GM19372 (cell line): ENCODE measurements around the gene COL16A1.

Experiments used
- ATAC-seq: cut with Tn5 transposase; IDR thresholded peaks from one replicate; pipeline ENCODE4 v1.9.1; 2021; ENCODE audit warnings: mild to moderate bottlenecking, low read depth, moderate library complexity; ENCODE audit not compliant: unreplicated experiment

COL16A1 gene

DNA sequence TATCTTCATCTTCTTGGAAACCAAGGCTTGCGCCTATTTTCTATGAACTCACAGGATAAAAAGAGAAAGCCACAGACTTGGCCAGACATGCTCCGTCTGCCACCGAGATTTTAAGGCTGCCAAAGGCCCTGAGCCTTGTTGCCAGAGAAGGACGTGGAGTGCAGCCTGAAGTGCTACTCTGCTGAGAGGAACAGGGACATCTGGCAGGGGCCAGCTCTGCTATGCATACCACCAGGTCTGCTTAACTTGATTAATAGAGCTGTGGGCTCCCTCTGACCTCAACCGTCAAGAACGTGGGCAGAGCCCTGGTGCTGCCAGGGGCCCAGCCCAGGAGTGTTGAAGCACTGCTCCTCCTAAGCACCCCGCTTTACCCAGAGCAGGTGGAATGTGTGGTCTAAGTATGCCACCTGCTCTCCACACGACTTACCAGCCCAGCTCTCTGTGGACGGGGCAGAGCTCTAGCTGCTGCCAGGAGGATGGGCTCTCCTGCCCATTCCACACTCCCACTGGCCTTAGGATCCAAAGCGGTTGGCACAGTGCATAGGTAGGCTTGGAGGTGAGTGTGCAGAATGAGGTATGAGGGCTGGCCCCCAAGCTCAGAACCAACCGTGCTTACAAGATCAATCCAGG is 75.8 kb downstream of the COL16A1 start:
- ATAC-seq = no peak

DNA sequence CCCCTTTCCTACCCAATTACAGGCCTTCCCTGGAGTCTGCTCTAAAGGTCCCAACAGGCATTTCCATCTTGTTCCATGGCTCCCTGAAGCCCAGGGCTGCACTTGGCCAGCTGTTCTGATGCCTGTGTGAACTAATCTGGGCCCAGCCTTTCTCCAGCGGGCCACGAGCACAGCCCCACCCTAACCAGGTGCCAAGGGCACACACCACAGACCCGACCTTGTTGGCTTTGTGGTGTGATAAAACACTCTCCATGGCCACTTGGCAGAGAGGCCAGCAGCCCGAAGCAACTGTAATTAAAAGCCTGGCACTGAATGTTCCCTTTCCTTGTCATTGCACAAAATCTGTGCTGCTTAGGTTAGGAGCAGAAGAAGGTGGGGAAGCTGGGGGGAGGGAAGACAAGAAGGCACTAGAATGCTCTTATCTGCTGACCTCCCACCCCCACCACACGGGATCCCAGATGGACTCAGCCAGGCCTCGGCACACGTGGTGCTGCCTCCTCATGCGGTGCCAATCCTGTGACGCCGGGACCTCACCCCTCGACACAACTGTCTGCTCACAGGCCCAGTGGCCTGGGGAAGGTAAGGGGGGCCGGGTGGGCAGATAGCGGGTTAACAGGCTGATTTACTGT is 76.4 kb downstream of the COL16A1 start:
- ATAC-seq = no peak

DNA sequence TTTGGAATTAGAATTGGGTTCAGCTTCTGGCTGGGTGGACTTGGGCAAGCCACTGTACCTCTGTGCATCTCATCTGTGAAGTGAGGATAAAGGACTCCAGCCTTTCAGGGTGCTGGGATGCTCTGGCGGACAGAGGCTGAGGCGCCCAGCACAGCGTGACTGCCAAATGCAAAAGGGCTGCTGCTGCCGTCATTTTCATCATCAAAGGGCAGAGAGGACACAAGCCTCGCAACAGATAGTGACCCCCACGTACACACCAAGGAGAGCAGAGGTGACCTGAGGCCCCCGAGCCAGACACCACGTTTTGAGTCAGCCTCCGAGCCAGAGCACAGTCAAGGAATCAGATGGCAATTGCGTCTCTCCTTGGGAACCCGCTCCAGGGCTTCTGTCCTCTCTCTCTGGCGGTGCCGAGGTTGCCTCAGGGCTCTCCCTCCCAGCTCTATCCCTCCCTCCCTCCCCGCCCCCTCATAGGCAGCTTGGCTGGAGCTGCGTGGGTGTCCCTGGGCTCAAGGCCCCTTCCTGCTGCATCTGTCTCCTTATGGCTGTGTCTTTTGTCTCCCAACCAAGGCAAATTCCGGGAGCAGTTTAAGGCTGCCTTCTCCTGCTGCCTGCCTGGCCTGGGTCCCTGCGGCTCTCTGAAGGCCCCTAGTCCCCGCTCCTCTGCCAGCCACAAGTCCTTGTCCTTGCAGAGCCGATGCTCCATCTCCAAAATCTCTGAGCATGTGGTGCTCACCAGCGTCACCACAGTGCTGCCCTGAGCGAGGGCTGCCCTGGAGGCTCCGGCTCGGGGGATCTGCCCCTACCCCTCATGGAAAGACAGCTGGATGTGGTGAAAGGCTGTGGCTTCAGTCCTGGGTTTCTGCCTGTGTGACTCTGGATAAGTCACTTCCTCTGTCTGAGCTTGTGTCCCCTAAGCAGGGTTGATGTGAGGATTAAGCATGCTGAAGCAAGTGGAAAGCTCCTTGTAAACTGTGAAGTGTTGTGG is 77.3 kb downstream of the COL16A1 start:
- no peak for ATAC-seq

DNA sequence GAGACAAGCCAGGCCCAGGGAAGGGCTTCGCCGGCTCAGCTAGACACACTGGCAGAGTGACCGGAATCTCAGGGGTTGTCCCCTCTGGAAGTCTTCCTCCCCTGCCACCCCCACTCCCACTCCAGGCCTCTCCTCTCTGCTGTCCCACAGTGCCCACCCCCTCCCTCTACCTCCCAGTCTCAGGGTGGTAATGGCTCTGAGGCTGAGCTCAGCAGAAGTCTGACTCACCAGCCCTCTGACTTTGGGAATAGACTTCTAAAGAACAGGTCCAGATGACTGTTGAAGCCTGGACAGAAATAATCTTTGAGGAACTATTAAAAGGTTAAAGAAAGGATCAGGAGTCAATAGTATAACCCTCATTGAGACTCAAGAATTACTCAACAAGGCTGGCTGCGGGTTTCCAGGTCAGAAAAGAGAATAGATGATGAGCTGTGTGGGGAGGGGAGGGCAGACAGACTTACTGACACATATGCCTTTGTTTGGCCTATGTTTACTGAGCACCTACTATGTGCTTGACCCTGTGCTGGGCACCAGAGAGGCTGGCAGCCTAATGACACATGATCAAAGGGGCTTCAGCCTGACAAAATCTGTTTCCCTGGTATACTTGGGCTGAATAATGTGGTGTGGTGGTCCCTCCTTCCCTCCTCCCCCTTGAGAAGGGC is 78.1 kb downstream of the COL16A1 start:
- ATAC-seq = no peak

DNA sequence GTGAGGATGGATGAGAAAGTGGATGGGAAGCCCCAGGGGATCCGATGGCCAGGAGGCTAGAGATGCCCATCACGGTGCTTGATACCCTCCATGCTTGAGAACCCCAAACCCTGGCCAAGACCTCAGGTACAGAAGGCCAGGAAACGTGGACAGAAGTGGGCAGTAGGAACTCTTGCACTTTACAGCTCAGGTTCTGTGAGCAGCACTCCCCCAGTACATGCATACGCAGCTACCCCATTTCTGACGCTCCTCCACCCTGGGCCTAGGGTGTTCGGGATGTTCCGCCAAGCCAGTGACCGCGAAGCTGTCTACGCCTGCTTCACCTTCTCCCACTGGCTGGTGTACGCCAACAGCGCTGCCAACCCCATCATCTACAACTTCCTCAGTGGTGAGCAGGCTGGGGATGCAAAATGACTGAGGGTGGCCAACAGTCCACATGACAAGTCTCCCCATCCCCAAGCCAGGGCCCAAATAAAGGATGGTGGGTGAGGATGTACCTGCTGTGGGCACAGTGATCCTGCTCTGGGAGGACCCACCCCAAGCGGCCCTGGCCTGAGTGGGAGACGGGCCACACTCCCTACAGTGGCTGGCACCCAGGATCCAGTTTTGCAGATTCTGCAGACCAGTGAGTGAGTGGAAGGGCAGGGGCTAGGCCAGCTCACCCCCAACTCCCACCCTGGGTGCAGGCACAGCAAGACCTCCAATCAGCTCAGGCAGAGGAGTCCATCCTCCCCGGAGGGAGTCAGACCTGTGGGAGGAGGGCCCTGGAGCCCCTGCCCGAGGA is 78.9 kb downstream of the COL16A1 start:
- no peak for ATAC-seq

DNA sequence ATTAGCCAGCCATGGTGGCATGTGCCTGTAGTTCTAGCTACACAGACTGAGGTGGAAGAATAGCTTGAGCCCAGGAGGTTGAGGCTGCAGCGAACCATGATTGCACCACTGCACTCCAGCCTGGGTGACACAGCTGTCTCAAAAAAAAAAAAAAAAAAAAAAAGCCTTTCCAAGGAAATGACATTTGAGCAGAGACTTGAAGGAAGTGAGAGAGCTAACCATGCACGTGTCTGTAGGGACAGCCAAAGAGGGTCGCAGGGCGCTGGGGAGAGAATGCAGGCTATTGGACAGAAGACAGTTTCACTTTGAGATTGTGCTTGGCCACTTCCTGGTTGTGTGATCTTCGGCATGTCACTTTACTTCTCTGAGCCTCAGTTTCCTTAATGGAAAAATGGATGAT is 79.5 kb downstream of the COL16A1 start:
- no peak for ATAC-seq

DNA sequence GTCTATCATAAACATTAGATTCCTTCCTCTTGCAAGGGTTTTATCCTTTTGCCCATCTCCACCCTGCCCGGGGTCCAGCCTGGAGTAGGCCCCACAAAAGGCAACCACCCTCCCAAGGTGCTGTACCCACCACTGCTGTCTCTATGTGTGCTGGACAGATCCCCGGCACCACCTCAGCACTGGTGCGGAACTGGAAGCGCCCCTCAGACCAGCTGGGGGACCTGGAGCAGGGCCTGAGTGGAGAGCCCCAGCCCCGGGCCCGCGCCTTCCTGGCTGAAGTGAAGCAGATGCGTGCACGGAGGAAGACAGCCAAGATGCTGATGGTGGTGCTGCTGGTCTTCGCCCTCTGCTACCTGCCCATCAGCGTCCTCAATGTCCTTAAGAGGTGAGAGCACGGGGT is 80.5 kb downstream of the COL16A1 start:
- no peak for ATAC-seq

DNA sequence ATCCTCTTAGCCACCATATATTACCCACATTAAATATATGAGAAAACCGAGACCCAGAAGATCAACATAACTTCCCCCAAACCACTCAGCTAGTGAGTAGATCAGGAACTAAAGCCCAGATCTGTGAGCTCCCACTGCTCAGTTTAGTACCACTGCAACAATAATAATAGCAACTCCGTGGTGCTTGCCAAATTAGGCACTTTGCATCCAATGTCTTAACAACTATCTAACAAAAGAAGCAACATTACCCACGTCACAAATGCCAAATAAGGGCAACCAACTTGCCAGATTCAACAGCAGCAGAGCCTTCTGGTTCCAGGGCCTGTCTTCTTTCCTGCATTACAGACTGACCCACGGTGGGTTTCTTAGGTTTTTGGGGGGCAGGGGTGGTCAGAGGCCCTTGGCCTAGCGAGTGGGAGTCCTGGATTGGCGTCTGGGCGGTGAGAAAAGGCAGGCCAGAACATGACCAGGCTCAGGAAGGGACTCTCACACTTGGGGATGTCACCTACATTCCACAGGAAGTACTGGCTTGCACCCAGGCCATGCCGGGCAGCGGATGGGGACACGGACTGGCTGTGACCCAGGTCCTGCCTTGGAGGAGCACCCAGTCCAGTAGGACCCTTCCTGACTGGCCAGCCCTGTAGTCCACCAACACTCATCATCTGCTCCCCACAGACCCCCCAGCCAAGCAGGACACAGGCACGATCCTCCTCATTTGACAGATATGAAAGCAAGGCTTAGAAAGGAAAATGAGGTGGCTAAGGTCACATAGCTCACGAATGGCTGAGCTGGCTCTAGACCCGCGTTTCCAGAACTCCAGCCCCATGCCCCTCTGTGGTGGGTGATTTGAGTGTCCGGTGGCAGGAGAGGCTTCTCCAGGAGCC is 81.7 kb downstream of the COL16A1 start:
- ATAC-seq = no peak

DNA sequence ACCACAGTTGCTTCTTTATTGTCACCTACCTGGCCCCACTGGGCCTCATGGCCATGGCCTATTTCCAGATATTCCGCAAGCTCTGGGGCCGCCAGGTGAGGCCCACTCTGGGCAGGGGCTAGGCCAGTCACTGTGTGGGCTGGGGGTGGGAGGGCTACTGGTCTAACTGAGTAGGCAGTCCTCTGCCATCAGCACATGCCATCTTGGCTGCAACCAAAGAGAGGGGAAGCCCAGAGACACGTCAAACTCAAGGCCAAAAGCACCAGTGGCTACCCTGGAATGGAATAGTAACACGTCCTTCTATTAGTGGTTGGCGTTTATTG is 82.4 kb downstream of the COL16A1 start:
- no peak for ATAC-seq

DNA sequence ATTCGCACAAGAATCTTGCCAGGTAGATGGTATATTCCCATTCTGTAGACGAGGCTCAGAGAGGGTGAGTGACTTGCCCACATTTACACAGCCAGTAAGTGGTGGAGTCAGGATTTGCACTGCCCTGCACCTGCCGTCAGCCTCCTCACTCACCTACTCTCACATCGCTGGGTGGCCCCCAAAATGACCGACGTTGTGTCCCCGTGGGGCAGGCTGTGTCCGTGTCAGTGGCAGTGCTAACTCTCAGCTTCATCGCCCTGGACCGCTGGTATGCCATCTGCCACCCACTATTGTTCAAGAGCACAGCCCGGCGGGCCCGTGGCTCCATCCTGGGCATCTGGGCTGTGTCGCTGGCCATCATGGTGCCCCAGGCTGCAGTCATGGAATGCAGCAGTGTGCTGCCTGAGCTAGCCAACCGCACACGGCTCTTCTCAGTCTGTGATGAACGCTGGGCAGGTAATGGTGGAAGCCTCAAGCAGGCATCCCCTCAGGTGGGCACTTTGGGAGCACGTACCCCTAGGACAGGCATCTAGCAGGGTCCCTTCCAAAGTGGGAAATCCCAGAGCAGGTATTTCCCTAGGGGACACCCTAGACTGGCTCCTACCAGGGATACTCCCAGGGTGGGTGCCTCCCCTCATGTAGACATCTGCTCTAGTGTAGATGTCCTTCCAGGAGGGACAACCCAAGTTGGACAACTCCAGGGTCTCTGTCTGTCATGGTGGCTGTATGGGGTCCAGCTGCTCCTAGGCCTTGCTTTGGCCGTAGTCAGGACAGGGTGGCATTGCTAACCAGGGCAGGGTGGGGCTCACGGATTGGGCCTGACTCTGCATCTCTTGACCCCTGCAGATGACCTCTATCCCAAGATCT is 83.0 kb downstream of the COL16A1 start:
- no peak for ATAC-seq

DNA sequence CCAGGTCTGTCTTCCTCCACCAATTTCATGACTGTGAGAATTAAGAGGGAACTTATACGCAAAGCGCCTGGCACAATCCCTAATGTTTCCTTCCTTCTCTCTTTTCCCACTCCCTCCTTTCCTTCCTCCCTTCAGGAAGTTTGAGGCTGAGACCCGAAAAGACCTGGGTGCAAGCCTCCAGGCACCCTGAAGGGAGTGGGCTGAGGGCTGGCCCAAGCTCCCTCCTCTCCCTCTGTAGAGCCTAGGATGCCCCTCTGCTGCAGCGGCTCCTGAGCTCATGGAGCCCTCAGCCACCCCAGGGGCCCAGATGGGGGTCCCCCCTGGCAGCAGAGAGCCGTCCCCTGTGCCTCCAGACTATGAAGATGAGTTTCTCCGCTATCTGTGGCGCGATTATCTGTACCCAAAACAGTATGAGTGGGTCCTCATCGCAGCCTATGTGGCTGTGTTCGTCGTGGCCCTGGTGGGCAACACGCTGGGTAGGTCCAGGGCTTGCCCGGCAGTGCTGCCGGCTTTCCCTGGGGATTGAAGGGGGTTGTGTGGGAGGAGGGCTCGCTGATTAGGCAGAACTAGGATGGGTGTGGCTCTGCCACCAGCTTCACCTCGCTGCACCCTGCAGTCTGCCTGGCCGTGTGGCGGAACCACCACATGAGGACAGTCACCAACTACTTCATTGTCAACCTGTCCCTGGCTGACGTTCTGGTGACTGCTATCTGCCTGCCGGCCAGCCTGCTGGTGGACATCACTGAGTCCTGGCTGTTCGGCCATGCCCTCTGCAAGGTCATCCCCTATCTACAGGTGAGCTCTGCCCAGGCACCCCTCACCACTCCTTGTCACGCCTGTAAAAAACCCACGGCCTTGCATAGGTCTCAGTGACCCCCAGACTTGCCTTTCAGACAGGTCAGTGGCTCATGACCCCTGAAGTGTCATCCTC is 84.6 kb downstream of the COL16A1 start:
- ATAC-seq = no peak

DNA sequence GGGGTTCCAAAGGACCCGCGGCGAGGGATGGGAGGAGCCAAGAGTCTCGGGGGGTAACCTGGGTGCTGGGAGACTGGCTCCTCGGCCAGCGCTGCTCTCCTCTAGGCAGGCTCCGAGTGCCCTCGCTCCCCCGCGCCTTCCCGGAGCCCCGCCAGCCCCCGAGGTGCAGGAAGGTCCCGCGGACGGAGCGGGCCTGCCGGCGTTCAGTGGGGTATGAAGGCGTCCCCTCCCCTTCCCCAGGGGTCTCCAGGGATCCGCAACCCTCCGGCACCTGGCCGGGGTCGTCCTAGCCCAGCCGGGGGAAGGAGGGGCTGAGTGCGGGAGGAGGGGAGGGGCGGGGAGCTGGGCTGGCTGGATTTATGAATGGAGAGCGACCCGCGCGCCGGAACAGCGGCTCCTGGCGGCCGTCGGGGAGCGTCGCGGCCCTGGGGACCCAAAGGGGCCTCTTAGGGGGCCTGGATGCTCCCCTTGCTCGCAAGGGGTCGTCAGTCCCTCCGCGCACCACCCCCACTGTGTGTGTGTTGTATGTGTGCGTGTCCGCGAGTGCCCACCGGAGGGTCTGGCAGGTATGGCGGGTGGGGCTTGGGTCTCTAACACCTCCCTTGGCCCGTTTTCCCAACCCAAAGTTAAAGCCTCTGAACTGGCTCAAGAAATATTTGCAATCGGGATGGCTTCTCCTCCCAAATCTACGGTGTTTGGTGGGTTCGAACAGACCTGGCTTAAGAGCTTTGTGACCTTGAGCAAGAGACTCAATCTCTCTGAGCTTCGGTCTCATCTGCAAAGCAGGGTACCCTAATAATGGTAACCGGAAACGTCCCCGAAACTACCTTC is 85.7 kb downstream of the COL16A1 start:
- no peak for ATAC-seq

DNA sequence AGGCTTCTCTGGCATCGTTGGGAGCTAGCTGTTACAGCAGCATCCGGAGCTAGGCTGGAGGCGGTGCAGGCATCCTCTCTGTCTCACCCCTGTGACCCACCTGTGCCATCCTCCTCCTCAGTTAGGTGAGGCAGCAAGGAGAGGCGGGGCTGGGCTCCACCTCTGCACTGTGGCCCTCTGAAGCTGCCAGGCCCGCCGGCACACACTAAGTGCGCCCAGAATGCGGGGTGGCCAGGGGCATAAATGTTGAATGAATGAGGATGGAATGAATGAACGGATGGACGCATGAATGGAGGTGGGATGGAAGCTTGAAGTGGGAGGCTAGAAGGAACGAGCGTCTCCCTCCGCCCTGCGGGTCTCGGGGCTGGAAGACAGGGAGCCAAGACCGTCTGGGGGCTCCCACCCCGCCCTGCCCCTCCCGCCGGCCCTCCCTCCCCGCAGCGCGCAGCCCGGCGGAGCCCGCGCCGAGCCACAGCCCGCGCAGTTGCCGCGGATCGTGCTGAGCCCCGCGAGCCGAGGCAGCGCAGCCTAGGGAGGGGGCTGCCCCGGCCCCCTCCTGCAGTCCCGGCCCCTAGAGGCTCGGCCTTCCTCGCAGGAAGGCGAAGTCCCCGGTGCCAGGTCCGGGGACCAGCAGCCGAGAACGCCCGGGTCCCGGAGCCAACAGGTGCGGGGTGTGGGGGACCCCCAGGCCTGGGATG is 86.5 kb downstream of the COL16A1 start, which contains the start of gene HCRTR1:
TSS of gene HCRTR1 (plus strand) at position 472 of the 698 bp plus-strand sequence. CDS start 1,504 bp downstream, outside the sequence.
- no peak for ATAC-seq

DNA sequence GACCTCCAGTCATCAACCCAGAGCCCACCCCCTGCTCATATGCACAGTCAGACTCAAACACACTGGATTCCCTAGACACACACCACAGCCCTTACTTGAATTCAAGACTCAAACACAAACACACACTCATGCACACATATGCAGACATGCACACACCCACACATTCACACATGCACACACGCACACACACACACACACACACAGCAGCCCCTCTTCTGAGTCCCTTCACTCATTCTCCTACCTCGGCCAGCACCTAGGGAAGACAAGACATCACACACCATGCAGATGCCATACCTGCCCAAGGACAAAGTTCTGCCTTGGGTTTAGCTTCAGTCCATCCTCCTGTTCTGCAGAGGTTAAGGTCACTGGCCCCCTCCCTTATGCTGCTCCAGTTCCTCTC is 87.9 kb downstream of the COL16A1 start:
- ATAC-seq = no peak

DNA sequence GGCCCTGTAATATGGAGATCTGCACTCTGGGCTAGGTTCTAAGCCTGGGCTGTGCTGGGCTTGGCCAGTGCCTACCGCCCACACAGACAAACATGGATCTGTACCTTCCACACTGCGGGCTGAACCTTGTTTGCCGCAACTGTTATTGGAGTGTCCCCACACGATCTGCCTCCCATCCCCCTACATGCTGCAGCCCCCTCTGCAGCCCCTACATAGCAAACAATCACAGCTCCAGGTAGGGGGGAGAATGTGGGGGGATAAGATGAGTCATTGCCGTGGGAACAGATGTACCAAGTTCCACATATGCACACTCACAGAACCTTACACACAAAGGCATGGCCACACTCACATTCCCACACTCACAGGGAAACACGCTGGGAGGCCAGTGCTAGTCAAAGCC is 88.4 kb downstream of the COL16A1 start:
- no peak for ATAC-seq
